HepG2 (cell line): Measurements from ENCODE around the gene IGSF21.

Experiments used
- ATF7 ChIP-seq, 2 experiments: fragments of 450-650 bp in 1 of 2; sonication (generic) in 1 of 2; formaldehyde crosslinking in 1 of 2; IDR thresholded peaks; 2 replicates each; pipeline versions ENCODE4 v1.4.0 to v1.6.1; 2016 to 2020; ENCODE audit warnings: antibody characterized with exemption in 1 of 2, mild to moderate bottlenecking in 1 of 2, missing genetic modification reagents in 1 of 2
- KDM1A ChIP-seq: IDR thresholded peaks from 2 replicates; pipeline ENCODE4 v1.6.1; 2016; ENCODE audit warnings: missing compliant biosample characterization
- POLR2AphosphoS2 ChIP-seq: IDR thresholded peaks from 2 replicates; pipeline ENCODE4 v1.6.1; 2011; ENCODE audit warnings: low read depth, low read length, improper control_type of control experiment
- ZNF234 ChIP-seq: sonication (generic); formaldehyde crosslinking; conservative IDR thresholded peaks from 2 replicates; pipeline ENCODE4 v1.5.1; 2020; ENCODE audit warnings: mild to moderate bottlenecking, missing genetic modification reagents
- TF ChIP-seq, protein P1 (sequence below): sonication (generic); IDR thresholded peaks from 2 replicates; pipeline ENCODE4 v1.6.1; 2016; ENCODE audit warnings: low read depth, borderline replicate concordance
- TF ChIP-seq, protein P2 (sequence below): sonication (generic); formaldehyde crosslinking; IDR thresholded peaks from 2 replicates; pipeline ENCODE4 v1.9.0; 2021; ENCODE audit warnings: missing genetic modification reagents, borderline replicate concordance
- TF ChIP-seq, protein P3 (sequence below): sonication (generic); formaldehyde crosslinking; IDR thresholded peaks from 2 replicates; pipeline ENCODE4 v1.5.0; 2020; ENCODE audit warnings: mild to moderate bottlenecking, missing genetic modification reagents, moderate library complexity
- TF ChIP-seq, protein P4 (sequence below): sonication (generic); formaldehyde crosslinking; conservative IDR thresholded peaks from 2 replicates; pipeline ENCODE4 v1.8.0; 2022; ENCODE audit warnings: mild to moderate bottlenecking, moderate library complexity, missing genetic modification reagents

DNA sequence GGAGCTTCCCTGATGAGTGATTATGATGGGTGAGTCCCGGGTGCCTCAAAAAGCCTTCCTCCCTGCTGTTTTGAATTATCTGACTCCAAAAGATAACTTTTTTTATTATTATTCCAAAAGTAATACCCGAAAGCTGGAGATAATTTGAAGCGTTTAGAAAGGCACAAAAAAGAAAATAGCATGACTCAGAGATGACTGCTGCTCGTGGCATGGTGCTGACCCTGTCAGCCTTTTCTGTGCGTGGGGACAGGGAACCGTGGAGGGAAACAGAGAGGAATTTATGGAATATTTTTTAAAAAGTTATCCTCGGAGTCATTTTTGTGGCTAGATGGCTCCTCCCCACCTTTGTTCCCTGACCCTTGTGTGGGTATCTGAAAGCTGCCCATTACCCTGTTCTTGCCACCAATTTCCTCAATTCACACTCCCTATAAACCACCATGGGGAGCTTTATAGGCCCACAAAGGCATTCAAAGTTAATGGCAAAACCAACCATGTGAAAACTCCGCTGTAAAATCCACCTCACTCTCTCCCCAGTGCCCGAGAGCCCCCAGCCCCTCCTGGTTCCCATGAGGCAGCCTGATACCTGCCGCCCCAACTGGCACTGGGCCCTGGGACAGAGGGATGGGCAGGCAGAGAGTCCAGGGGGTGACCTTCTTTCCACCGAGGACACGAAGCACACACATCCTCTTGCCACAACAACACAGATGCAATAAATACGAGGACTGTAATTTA lies 37.5 kb downstream of the IGSF21 start:
- TF ChIP-seq ATF7 (IDR thresholded peaks at IDR 0.05): no peak
- TF ChIP-seq ATF7 (CRISPR knock-in tag; IDR thresholded peaks at IDR 0.05): no peak
- TF ChIP-seq, protein P1, sequence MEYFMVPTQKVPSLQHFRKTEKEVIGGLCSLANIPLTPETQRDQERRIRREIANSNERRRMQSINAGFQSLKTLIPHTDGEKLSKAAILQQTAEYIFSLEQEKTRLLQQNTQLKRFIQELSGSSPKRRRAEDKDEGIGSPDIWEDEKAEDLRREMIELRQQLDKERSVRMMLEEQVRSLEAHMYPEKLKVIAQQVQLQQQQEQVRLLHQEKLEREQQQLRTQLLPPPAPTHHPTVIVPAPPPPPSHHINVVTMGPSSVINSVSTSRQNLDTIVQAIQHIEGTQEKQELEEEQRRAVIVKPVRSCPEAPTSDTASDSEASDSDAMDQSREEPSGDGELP: no peak
- TF ChIP-seq, protein P2, sequence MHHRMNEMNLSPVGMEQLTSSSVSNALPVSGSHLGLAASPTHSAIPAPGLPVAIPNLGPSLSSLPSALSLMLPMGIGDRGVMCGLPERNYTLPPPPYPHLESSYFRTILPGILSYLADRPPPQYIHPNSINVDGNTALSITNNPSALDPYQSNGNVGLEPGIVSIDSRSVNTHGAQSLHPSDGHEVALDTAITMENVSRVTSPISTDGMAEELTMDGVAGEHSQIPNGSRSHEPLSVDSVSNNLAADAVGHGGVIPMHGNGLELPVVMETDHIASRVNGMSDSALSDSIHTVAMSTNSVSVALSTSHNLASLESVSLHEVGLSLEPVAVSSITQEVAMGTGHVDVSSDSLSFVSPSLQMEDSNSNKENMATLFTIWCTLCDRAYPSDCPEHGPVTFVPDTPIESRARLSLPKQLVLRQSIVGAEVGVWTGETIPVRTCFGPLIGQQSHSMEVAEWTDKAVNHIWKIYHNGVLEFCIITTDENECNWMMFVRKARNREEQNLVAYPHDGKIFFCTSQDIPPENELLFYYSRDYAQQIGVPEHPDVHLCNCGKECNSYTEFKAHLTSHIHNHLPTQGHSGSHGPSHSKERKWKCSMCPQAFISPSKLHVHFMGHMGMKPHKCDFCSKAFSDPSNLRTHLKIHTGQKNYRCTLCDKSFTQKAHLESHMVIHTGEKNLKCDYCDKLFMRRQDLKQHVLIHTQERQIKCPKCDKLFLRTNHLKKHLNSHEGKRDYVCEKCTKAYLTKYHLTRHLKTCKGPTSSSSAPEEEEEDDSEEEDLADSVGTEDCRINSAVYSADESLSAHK: no peak
- TF ChIP-seq KDM1A (CRISPR knock-in tag): no peak
- TF ChIP-seq, protein P3, sequence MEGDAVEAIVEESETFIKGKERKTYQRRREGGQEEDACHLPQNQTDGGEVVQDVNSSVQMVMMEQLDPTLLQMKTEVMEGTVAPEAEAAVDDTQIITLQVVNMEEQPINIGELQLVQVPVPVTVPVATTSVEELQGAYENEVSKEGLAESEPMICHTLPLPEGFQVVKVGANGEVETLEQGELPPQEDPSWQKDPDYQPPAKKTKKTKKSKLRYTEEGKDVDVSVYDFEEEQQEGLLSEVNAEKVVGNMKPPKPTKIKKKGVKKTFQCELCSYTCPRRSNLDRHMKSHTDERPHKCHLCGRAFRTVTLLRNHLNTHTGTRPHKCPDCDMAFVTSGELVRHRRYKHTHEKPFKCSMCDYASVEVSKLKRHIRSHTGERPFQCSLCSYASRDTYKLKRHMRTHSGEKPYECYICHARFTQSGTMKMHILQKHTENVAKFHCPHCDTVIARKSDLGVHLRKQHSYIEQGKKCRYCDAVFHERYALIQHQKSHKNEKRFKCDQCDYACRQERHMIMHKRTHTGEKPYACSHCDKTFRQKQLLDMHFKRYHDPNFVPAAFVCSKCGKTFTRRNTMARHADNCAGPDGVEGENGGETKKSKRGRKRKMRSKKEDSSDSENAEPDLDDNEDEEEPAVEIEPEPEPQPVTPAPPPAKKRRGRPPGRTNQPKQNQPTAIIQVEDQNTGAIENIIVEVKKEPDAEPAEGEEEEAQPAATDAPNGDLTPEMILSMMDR (CRISPR knock-in tag): no peak
- no peak for TF ChIP-seq ZNF234 (CRISPR knock-in tag)
- TF ChIP-seq, protein P4, sequence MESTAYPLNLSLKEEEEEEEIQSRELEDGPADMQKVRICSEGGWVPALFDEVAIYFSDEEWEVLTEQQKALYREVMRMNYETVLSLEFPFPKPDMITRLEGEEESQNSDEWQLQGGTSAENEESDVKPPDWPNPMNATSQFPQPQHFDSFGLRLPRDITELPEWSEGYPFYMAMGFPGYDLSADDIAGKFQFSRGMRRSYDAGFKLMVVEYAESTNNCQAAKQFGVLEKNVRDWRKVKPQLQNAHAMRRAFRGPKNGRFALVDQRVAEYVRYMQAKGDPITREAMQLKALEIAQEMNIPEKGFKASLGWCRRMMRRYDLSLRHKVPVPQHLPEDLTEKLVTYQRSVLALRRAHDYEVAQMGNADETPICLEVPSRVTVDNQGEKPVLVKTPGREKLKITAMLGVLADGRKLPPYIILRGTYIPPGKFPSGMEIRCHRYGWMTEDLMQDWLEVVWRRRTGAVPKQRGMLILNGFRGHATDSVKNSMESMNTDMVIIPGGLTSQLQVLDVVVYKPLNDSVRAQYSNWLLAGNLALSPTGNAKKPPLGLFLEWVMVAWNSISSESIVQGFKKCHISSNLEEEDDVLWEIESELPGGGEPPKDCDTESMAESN (CRISPR knock-in tag): no peak
- TF ChIP-seq POLR2AphosphoS2: no peak
